C4-2B (cell line): ENCODE measurements around the gene MEF2C.

Experiments
- ZFX ChIP-seq: fragments of 450-650 bp; IDR thresholded peaks from 2 replicates; pipeline ENCODE4 v1.6.1; 2017
- TF ChIP-seq, protein P1 (sequence below): fragments of 450-650 bp; conservative IDR thresholded peaks from 2 replicates; pipeline ENCODE4 v1.5.1; 2017; ENCODE audit warnings: mild to moderate bottlenecking

DNA sequence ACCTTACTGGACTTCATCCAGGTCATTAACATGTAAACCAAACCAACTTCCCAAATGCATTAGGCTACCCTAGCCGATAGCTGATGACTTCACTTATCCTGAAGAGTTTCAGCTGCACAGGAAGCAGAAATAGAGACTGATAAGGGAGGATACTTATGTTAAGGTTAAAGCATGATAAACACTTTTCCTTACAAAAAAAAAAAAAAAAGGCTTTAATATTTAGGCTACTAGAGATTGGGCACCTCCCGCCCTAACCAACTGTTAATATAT is 1.6 kb upstream of the MEF2C start:
- TF ChIP-seq, protein P1, sequence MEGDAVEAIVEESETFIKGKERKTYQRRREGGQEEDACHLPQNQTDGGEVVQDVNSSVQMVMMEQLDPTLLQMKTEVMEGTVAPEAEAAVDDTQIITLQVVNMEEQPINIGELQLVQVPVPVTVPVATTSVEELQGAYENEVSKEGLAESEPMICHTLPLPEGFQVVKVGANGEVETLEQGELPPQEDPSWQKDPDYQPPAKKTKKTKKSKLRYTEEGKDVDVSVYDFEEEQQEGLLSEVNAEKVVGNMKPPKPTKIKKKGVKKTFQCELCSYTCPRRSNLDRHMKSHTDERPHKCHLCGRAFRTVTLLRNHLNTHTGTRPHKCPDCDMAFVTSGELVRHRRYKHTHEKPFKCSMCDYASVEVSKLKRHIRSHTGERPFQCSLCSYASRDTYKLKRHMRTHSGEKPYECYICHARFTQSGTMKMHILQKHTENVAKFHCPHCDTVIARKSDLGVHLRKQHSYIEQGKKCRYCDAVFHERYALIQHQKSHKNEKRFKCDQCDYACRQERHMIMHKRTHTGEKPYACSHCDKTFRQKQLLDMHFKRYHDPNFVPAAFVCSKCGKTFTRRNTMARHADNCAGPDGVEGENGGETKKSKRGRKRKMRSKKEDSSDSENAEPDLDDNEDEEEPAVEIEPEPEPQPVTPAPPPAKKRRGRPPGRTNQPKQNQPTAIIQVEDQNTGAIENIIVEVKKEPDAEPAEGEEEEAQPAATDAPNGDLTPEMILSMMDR: no peak
- TF ChIP-seq ZFX: no peak
